Measurements from ENCODE around the gene ELMO3.

Gene ELMO3

DNA sequence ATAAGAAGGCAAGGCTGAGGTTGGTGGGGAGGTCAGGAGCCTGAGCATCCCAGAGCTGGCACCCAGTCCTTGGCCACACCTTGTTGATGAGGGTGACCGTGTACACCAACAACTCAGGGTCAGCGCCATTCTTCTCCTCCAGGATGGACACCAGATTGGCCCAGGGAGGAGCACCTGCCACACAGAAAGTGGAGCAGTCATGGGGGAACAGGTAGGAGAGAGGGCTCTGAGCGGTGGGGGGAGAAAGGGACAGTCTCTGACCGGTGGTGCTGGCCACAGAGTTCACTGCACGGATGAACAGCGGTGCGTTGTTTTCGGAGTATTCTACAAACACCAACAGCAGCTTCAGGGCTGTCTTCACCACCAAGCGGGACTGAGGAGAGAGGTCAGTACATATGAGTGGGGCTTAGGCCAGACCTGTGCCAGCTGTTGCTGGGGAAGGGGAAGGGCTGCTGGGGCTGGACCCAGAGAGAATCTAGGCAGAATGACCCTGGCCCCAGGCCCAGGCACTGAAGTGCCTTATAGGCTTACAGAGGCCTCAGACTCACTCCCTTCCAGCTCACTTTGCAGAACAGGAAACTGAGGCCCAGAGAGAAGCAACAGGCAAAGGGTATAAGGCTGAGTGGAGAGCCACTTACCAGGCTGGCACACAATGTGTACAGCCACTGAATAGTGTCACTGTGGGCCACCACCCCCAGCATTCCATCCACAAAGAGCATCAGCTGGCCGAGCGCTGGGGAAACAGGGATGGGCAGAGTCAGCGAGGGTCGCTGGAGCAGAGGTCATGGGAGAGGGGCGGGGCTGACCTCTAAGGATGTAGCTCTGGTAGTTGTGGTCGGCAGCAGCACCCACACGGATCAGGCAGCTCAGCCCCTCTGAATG lies 38.7 kb downstream of the ELMO3 start:
- no peak for DNase-seq (ENCODE audit: extremely low read depth in 1 of 2, low read depth in 1 of 2)

DNA sequence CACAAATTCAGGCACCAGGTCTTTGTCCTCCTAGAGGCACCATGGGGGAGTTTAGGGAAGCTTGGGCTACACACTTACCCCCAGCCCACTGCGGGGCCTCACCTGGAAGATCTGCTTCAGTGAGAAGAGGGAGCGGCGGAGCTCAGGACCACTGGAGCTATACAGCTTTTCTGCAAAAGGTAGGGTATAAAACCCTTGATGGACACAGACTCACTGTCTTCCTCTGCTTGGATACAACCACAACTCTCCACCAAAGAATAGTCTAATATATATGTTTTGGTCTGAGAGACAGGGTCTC lies 39.3 kb downstream of the ELMO3 start:
- DNase-seq (ENCODE audit: extremely low read depth in 1 of 2, low read depth in 1 of 2) = no peak

GRCh38 chr16:67238806-67239470 lies 40.0 kb downstream of the ELMO3 start:
- DNase-seq (ENCODE audit: extremely low read depth in 1 of 2, low read depth in 1 of 2) = no peak

- no peak for DNase-seq (ENCODE audit: extremely low read depth in 1 of 2, low read depth in 1 of 2)
These were observed 41.6 kb downstream of the ELMO3 start for GRCh38 chr16:67240506-67240905.

DNA sequence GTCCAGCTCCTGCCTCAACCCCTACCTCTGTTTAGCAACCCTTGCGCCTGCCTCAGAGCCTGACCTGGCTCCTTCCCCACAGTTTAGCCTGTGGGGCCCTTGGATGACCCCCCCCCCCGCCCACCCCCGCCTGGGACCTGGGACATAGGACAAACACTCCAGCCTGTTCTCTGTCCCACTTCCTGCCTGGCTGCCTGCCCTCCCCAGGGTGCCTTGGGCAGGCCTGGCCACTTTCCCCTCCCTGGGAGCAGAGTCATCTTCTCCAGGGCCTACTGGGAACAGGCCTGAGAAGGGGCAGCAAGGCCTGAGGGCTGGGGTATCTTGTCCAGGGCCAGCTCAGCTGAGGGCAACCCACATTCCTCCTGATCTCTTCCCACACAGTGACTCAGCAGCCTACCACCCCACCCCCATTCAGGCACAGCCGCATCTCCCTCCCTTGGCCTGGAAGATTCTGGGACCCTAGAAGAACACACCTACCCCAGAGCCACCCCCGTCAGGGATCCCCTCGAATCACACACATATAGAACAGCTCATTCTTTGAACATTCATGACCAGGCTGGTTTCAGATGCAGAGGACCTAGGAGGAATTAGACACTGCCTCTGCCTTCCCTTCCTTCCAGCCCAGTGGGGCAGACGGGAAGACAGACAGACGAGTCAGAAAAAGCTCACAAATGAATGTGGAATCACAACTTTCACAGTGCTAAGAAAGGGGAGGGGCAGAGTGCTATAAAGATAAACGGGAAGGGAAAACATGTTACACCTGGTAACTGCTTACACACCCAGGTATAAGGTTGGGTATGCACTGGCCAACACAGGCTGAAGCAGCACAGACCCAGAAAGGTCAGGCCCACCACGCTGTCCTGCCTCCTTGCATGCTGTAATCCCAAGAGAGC lies 42.3 kb downstream of the ELMO3 start:
- no peak for DNase-seq (ENCODE audit: extremely low read depth in 1 of 2, low read depth in 1 of 2)

- DNase-seq (ENCODE audit: extremely low read depth in 1 of 2, low read depth in 1 of 2) = no peak
These were observed 43.3 kb downstream of the ELMO3 start for GRCh38 chr16:67242138-67242730.

GRCh38 chr16:67243481-67243880 lies 44.5 kb downstream of the ELMO3 start:
- no peak for DNase-seq (ENCODE audit: extremely low read depth in 1 of 2, low read depth in 1 of 2)

DNA sequence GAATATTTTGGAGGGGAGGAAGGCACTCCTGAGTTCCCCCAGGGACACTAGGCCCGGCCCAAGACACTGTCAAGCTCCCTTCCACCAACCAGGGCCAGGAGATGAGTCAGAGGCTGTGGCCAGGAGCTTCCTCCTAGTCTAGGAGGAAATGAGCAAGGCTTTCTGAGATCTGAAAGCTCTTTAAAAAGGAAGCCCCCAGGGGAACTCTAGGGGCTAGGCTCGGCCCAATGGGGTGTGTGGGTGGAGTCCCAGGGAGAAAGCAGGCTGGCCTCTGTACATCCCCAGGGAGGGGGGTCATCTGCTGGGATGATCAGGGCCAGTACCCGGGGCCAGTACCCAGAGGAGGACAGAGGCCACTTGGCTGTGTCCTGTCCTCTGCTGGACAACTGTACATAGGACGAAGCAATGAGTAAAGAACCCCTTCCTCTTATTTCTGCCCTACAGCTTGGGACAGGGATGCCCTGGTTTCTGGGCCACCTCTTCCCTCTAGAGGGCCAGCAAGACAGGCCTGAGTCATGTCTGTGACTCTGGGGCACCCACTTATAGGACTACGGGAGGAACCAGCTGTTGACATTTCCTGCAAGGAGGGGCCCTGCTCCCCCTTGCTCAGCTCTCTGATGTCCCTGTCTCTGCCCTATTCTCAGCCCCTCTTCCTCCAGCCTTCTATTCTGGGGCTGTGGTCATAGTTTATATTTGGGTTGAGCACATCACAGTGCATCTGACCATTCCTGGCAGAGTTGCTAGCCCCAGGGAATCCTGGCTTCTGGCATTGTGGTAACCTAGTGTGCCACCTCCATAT lies 45.7 kb downstream of the ELMO3 start:
- DNase-seq (ENCODE audit: extremely low read depth in 1 of 2, low read depth in 1 of 2) = peak; percentile 57 to 62

- no peak for DNase-seq (ENCODE audit: extremely low read depth in 1 of 2, low read depth in 1 of 2)
These were observed 46.3 kb downstream of the ELMO3 start for GRCh38 chr16:67245186-67245585.

GRCh38 chr16:67245674-67246080 lies 46.7 kb downstream of the ELMO3 start:
- no peak for DNase-seq (ENCODE audit: extremely low read depth in 1 of 2, low read depth in 1 of 2)

DNA sequence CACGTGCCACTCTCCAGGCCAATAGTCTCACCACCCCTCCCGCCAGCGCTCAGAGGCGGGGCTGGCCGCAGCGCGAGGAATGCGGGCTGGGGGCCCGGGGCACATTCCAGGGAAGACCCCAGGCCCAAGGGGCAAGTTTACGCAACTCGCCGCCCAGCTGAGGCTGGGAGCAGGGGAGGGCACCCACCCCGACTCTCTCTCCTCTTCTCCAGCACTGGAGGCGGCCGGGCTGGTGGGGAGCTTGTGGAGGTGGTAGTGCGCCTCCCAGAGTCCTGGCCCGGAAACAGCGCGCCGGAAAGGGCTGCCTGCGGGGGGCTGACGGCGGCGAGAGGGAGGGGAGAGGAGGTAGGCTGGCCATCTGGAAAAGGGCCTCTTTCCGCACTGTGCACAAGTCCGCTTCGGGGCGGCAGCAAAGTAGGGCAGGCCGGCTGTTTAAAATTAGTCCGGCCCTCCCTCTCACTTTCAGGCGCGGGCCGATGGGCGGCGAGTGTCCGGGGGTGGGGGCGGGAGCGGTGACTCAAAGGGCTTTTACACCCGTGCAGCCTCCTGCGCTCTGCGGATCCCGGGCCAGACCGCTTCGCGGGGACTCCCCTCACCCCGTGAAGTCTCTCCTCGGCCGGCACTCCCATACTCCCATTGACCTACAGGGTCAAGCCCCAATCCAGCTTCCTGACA lies 47.3 kb downstream of the ELMO3 start:
- no peak for DNase-seq (ENCODE audit: extremely low read depth in 1 of 2, low read depth in 1 of 2)

DNA sequence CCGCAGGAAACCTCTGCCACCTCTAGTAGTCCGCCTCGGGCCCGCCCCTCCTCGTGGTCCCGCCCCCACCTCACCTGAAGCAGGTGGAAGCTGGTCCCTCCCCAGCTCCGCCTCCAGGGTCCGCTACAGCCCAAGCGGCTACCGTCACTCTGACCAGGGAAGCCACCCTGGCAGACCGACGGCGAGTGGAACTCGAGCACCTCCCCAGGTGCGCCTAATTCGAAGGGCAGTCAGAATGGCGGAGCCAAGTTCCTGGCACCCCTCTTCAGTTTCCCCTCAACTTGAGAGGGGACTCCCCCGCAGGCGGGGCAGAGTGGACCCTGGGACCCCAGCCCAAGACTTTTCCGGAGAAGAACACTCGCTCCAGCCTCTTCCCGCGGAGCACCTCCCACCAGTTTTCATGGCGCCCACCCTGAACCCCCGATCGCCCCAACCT lies 47.8 kb downstream of the ELMO3 start:
- no peak for DNase-seq (ENCODE audit: extremely low read depth in 1 of 2, low read depth in 1 of 2)

GRCh38 chr16:67247192-67248072 lies 48.5 kb downstream of the ELMO3 start, which contains the start of gene FHOD1:
Gene FHOD1 (minus strand): TSS chr16:67247481. CDS start chr16:67247410, 71 bp downstream.
- peak; percentile 85 to 93 for DNase-seq (ENCODE audit: extremely low read depth in 1 of 2, low read depth in 1 of 2)

GRCh38 chr16:67248073-67248400 lies 49.1 kb downstream of the ELMO3 start:
- DNase-seq (ENCODE audit: extremely low read depth in 1 of 2, low read depth in 1 of 2) = no peak

DNA sequence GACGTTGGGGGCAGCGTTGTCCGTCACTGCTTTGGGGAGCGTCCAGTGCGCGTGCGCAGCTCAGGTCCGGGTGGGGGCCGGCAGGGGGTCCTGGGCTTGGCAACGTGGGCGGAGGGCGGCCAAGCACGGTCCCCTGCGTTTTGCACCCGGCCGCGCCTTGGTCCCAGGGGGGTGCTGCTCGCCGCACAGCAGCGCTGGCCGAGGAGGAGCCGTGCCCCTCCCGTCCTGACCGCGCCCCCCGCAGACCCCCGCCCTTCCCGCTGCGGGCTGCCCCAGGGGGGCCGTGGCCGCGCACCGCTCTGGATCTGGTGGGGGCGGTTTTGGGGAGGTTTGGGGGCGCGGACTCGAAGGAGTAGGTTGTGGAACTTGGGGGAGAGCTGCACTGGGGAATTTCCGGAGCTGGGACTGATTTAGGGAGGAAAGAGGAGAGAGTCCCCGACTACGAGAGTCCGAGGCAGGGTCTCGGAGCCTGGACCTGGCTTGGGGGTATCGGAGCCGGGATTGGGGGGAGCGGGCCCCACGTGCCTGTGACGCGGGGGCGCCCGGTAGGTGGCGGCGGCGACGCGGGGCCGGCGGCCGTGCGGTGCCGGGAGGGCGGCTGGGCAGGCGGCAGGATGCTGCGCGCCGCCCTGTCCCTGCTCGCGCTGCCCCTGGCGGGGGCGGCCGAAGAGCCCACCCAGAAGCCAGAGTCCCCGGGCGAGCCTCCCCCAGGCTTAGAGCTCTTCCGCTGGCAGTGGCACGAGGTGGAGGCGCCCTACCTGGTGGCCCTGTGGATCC lies 49.7 kb downstream of the ELMO3 start, which contains the start of gene SLC9A5:
TSS of gene SLC9A5 (plus strand) at position 579 of the 777 bp plus-strand sequence. CDS start at position 615, 36 bp downstream.
- DNase-seq (ENCODE audit: extremely low read depth in 1 of 2, low read depth in 1 of 2) = no peak

DNA sequence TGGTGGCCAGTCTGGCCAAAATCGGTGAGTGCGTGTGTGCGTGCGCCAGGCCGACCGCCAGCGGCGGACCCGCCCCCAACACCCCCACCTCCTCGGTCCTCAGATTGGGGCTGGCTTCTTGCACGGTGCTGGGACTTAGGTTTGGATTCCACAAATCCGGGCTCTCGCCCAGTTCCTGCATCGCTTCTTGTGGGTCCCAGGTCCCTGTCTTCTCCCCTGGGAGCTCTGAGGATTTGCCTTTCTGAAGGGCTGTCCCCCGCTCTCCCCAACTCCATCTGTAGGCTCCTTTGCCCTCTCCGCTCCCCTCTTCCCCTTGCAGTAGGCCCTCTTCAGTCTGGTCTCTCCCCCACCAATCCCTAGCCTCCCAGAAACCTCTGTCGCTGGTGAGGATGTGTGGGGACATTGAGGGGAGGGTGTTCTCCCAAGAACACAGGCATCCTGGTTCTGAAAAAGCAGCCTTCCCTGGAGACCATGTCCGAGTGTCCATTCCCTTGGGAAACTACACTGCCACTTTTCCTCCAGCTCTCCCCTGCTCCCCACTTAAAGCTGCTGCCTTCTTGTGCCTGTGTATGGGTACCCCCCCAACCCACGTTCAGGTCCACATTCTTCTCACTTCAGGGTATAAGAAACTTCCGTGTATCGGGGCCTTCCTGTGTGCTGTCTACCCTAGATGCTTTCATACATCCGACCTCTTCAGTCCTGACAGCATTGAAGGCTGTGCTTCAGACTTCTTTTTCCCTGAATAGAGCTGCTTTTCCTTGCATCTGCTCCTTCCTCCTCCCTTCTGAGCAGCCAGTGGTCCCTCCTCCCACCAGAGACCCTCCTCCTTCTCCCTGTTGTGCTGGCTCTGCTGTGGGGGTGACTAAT lies 50.5 kb downstream of the ELMO3 start:
- DNase-seq (ENCODE audit: extremely low read depth in 1 of 2, low read depth in 1 of 2) = no peak

DNA sequence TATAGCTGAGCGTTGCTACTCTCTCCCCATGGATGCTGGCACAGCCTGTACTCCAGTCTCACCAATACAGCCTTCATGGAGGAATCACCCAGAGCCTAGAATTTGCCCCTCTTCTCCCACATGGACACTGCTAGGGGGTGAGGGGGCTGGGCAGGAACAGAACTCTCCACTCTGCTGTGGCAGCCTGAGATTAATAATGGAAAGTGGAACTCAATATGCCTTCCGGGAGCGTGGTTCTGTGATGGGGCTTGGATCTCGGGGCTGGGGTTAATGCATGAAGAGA lies 51.1 kb downstream of the ELMO3 start:
- no peak for DNase-seq (ENCODE audit: extremely low read depth in 1 of 2, low read depth in 1 of 2)

Data from activated CD8-positive, alpha-beta memory T cell treated with anti-CD3 and anti-CD28 coated beads for 1 hour (primary cell).